ENCODE measurements around the gene BICD1. TPM values are rescaled to one million over a fixed set of nuclear protein-coding genes. Genes with fewer than 3 reads are reported as not detected.

BICD1 gene
- total RNA-seq, 6 experiments from 2014 or later = 24.5 to 36.6 (median 32.4) TPM

DNA sequence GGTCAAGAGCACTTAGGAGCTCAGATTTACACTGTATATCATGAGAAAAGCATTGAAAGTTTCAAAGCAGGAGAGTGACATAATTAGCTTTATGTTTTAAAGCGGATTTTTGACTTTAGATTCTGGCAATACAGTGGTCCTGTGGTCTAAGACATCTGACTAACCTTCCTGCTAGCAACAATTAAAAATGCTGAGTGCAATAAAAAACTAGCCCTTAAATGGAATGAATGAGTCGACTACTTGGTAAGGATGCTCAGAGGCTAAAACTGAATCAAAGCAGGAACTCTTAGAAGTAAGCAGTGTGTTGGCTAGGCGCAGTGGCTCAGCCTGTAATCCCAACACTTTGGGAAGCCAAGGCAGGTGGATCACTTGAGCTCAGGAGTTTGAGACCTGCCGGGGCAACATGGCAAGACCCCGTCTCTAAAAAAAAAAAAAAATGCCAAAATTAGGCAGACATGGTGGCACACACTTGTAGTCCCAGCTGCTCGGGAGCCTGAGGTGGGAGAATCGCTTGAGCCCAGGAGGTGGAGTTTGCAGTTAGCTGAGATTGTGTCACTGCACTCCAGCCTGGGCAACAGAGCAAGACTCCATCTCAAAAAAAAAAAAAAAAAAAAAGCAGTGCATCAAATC lies 18.9 kb downstream of the BICD1 start:
- TF ChIP-seq, protein P1, sequence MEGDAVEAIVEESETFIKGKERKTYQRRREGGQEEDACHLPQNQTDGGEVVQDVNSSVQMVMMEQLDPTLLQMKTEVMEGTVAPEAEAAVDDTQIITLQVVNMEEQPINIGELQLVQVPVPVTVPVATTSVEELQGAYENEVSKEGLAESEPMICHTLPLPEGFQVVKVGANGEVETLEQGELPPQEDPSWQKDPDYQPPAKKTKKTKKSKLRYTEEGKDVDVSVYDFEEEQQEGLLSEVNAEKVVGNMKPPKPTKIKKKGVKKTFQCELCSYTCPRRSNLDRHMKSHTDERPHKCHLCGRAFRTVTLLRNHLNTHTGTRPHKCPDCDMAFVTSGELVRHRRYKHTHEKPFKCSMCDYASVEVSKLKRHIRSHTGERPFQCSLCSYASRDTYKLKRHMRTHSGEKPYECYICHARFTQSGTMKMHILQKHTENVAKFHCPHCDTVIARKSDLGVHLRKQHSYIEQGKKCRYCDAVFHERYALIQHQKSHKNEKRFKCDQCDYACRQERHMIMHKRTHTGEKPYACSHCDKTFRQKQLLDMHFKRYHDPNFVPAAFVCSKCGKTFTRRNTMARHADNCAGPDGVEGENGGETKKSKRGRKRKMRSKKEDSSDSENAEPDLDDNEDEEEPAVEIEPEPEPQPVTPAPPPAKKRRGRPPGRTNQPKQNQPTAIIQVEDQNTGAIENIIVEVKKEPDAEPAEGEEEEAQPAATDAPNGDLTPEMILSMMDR (IDR thresholded peaks at IDR 0.05) = no peak
- H3K36me3 Mint-ChIP-seq (ENCODE audit: low read depth) = peaks cover 5% of the 10 kb centered on the region; the same call in 1 of the 2 replicates
- DNase-seq = peak; percentile 74
- no peaks in the 10 kb centered on the region for H3K27me3 Mint-ChIP-seq (ENCODE audit: insufficient read depth)
- no peaks in the 10 kb centered on the region for H3K9me3 Mint-ChIP-seq
- H3K4me1 Mint-ChIP-seq (ENCODE audit: low read depth) = peaks cover 42% of the 10 kb centered on the region
- peak overlapping the region; percentile 31 for H3K27ac Mint-ChIP-seq
- H3K4me3 Mint-ChIP-seq = peak overlapping the region; percentile 22; the same call in 1 of the 2 replicates

DNA sequence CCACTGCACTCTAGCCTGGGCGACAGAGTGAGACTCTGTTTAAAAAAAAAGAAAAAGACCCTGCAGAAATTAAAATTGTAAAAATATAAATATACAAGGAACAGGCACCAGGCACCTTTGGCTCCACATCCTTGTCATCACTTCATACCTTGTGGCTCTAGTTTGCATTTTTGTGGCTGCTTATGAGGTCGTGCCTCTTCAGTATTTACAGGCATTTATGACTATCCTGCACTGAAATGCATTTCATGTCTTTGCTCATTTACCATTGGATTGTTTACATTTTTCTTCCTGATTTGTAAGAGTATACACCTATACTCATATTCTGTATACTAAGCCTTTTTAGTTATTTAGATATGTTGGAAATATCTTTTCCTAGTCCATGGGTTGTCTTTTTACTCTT lies 20.1 kb downstream of the BICD1 start:
- Mint-ChIP-seq H3K9me3 (no peaks in the 10 kb centered on the region), H3K4me3 (no peak overlapping the region), H3K4me1 (ENCODE audit: low read depth) (peaks cover 39% of the 10 kb centered on the region), H3K36me3 (ENCODE audit: low read depth) (0 out of 2 replicates have a peak, but pooled peaks cover 8% of the 10 kb centered on the region), H3K27ac (no peak overlapping the region), H3K27me3 (ENCODE audit: insufficient read depth) (no peaks in the 10 kb centered on the region)
- TF ChIP-seq, protein P1 (IDR thresholded peaks at IDR 0.05) = no peak
- peak; percentile 68 for DNase-seq

DNA sequence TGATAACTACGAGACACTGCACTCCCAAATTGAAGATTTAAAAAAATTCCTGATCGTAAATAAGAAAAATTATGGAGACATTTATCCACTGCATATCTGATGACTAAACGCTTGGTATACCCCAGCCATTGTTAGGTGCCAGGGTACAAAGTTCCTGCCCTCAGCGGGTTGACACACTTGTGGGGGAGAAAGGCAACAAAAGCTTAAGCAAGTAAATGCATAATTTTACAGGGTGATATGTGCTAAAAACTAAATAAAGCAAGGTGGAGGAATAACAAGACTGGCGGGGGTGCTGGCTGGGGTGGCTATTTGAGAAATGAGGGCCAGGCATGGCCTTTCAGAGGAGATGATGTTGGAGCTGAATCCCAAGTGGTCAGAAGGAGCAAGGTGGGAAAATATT lies 25.0 kb downstream of the BICD1 start:
- Mint-ChIP-seq H3K36me3 (ENCODE audit: low read depth) (0 out of 2 replicates have a peak, but pooled peaks cover 11% of the 10 kb centered on the region), H3K27me3 (ENCODE audit: insufficient read depth) (peaks cover 3% of the 10 kb centered on the region), H3K9me3 (no peaks in the 10 kb centered on the region), H3K4me3 (no peak overlapping the region), H3K27ac (no peak overlapping the region), H3K4me1 (ENCODE audit: low read depth) (peaks cover 33% of the 10 kb centered on the region)
- no peak for DNase-seq
- TF ChIP-seq, protein P1 (IDR thresholded peaks at IDR 0.05) = no peak

DNA sequence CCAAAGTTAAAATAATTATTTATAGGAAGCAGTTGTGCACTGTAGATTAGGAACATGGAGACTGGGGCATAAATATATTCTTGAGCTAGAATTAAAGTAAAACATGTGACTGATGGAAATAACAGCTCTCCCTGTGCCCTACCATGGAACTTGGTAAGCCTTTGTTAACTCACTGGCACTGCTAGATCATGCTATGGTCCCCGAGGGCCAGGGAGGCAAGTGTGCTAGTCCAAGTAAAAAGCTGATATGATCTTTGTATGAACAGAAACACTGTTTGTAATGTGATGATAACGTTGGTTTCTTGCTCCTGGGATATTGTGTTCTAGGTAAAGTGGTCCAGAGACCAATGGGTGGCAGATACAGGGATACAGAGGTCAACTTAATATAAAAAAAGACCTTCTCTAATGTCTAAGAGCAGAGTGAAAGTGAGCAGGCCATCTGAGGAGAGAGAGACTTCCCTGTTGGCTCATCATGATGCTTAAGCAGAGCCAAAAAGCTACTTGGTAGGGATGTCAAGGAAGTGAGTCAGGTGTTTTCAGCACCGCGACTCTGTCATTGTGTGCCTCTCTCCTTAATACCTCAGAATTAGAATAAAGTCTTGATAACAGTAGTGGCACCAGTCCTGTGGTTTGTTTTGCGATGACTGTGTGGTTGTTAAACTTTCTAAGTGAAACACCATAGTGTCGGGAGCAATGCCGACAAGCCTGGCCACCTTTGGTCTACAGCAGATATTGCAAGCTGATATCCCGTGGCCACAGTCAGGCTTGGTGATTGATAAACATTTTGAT lies 27.6 kb downstream of the BICD1 start:
- Mint-ChIP-seq H3K27ac (peak overlapping the region; percentile 76), H3K4me1 (ENCODE audit: low read depth) (peaks cover 22% of the 10 kb centered on the region), H3K36me3 (ENCODE audit: low read depth) (0 out of 2 replicates have a peak, but pooled peaks cover 11% of the 10 kb centered on the region), H3K27me3 (ENCODE audit: insufficient read depth) (peaks cover 3% of the 10 kb centered on the region), H3K9me3 (no peaks in the 10 kb centered on the region), H3K4me3 (peak overlapping the region; percentile 38; the same call in 1 of the 2 replicates)
- TF ChIP-seq, protein P1 (IDR thresholded peaks at IDR 0.05) = peak; percentile 46; the same call in 1 of the 2 replicates
- DNase-seq = peak; percentile 63

DNA sequence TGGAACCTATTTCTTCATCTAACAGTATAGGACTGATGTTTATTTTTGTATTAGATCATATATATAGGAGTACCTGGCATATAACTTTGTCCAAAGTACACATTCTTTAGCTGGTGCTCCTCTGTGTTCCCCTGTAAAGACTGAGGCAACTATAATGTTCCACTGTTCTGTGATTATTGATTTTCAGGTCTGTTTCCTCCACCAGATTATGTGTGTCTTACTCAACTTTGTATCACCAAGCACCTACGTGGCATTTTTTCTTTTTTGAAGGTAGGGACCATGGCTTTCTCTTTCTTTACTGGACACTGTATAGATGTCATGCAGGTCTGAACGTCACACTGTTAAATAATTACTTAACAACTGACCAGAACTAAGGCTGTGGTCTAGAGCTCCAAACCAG lies 29.3 kb downstream of the BICD1 start:
- DNase-seq = no peak
- no peaks in the 10 kb centered on the region for H3K9me3 Mint-ChIP-seq
- H3K36me3 Mint-ChIP-seq (ENCODE audit: low read depth) = 0 out of 2 replicates have a peak, but pooled peaks cover 7% of the 10 kb centered on the region
- peaks cover 22% of the 10 kb centered on the region for H3K4me1 Mint-ChIP-seq (ENCODE audit: low read depth)
- no peak overlapping the region for H3K27ac Mint-ChIP-seq
- H3K4me3 Mint-ChIP-seq = no peak overlapping the region
- TF ChIP-seq, protein P1 (IDR thresholded peaks at IDR 0.05) = no peak
- H3K27me3 Mint-ChIP-seq (ENCODE audit: insufficient read depth) = peaks cover 3% of the 10 kb centered on the region
